ENCODE results near the gene RIT2. TPM values are rescaled to one million over a fixed set of nuclear protein-coding genes. Genes with fewer than 3 reads are reported as not detected.

RIT2 gene
- not detected in 2 replicates for total RNA-seq (ENCODE audit: low replicate concordance)

DNA sequence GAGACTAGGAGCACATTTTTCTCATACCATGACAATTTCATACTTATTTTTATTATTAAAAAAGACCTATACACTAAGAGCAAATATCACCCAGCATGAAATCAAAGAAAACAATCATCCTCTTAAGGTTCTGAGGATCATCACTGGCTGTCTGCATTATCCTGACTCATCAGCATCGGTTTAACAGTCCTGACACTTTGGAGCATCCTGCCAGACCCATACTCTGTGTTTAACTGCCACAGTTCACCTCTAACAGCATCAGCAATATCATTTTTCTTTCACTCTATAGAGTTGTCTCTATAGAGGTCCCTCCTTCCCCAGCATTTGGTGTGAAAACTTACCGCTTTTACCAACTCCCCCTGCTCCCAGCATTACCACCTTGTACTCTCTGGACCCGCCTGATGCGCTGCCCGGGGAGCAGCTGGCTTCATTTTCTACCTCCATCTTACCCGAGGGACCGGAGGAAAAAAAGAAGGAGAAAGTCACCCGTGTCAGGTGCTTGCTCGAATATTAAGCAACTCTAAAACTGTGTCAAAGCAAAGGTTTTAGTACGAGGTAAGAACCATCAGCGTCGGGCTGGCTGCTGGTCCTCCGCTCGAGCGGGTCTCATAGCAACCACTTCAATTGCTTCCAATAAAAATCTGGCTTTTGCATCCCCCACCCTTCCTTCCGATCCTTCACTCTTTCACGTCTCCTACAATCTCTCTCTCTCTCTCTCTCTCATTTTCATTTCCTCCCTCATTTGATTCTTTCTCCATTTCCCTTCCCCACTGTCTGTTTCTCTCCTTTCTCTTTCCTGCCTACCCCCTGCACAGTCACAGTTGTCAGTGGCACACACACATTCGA is at the start of gene RIT2:
Gene RIT2 (minus strand): TSS at position 610 of the 846 bp plus-strand sequence.

Other genes with a start within 250 kb of the RIT2 start
- gene SYT4, start 161.8 kb upstream of the RIT2 start, total RNA-seq (ENCODE audit: low replicate concordance), result not detected in 2 replicates

Data from smooth muscle cell of the coronary artery (primary cell).